HG03025 (cell line): ENCODE data around the gene CSNK1G2.

ENCODE experiments used
- ATAC-seq: cut with Tn5 transposase; IDR thresholded peaks from one replicate; pipeline ENCODE4 v1.9.1; 2021; ENCODE audit warnings: mild to moderate bottlenecking, moderate library complexity; ENCODE audit not compliant: unreplicated experiment, low FRiP score

Gene CSNK1G2

GRCh38 chr19:1941146-1942077 lies at the start of gene CSNK1G2:
Gene CSNK1G2 (plus strand): TSS chr19:1941172. CDS start chr19:1969773, 28,601 bp downstream.
- ATAC-seq, result peak; percentile 40

- ATAC-seq, result no peak
Measured at GRCh38 chr19:1893791-1894190, 47.2 kb upstream of the CSNK1G2 start.

- no peak for ATAC-seq
Measured at GRCh38 chr19:1896508-1896907, 44.5 kb upstream of the CSNK1G2 start.

GRCh38 chr19:1901940-1902404 lies 39.0 kb upstream of the CSNK1G2 start:
- ATAC-seq, result no peak

GRCh38 chr19:1902923-1903322 lies 38.0 kb upstream of the CSNK1G2 start:
- no peak for ATAC-seq

GRCh38 chr19:1904860-1905109 lies 36.2 kb upstream of the CSNK1G2 start:
- ATAC-seq, result no peak

- ATAC-seq, result peak; percentile 78
Measured at GRCh38 chr19:1905110-1905862, 35.7 kb upstream of the CSNK1G2 start, which contains the start of the genes ADAT3 and SCAMP4. Gene ADAT3 (plus strand): TSS chr19:1905399. CDS start chr19:1912048, 6,649 bp downstream. Gene SCAMP4 (plus strand): TSS chr19:1905399. CDS start chr19:1915020, 9,621 bp downstream.

- ATAC-seq, result no peak
Measured at GRCh38 chr19:1905863-1906375, 35.1 kb upstream of the CSNK1G2 start.

- no peak for ATAC-seq
Measured at GRCh38 chr19:1906985-1907562, 33.9 kb upstream of the CSNK1G2 start.

- ATAC-seq, result no peak
Measured at GRCh38 chr19:1907563-1908363, 33.2 kb upstream of the CSNK1G2 start.

- no peak for ATAC-seq
Measured at GRCh38 chr19:1908364-1908678, 32.7 kb upstream of the CSNK1G2 start.

- no peak for ATAC-seq
Measured at GRCh38 chr19:1909761-1910080, 31.3 kb upstream of the CSNK1G2 start.

- no peak for ATAC-seq
Measured at GRCh38 chr19:1910177-1910576, 30.8 kb upstream of the CSNK1G2 start.

GRCh38 chr19:1911098-1911497 lies 29.9 kb upstream of the CSNK1G2 start:
- ATAC-seq, result no peak

GRCh38 chr19:1911995-1912394 lies 29.0 kb upstream of the CSNK1G2 start:
- ATAC-seq, result no peak

- no peak for ATAC-seq
Measured at GRCh38 chr19:1912760-1913505, 28.0 kb upstream of the CSNK1G2 start.

GRCh38 chr19:1913781-1914577 lies 27.0 kb upstream of the CSNK1G2 start:
- ATAC-seq, result no peak

- no peak for ATAC-seq
Measured at GRCh38 chr19:1914826-1915341, 26.1 kb upstream of the CSNK1G2 start.

GRCh38 chr19:1917146-1917545 lies 23.8 kb upstream of the CSNK1G2 start:
- no peak for ATAC-seq
